Liver (tissue), 9 donors: ENCODE results near the gene FRMD4B. TPM values are rescaled to one million over a fixed set of nuclear protein-coding genes. Genes with fewer than 3 reads are reported as not detected.

Experiments used
- DNase-seq: peaks from one replicate; pipeline ENCODE4 v3.0.0-alpha.2; 2017; ENCODE audit warnings: low spot score
- H3K27ac ChIP-seq, 2 donors: one replicate each; pipeline ENCODE4 v1.7.0; 2013; ENCODE audit warnings: inconsistent platforms in 2 of 2, low read length in 2 of 2, control low read depth in 1 of 2, low read depth in 1 of 2, mild to moderate bottlenecking in 1 of 2
- H3K27me3 ChIP-seq, 4 donors: one replicate each; pipeline versions ENCODE4 v1.6.1 to v1.7.0; 2013; ENCODE audit warnings: low read length in 3 of 4, inconsistent platforms in 1 of 4, mild to moderate bottlenecking in 1 of 4, moderate library complexity in 1 of 4; ENCODE audit not compliant: control insufficient read depth in 4 of 4, insufficient read depth in 4 of 4
- H3K36me3 ChIP-seq, 4 donors: one replicate each; pipeline versions ENCODE4 v1.6.1 to v1.7.0; 2013; ENCODE audit warnings: low read length in 3 of 4, mild to moderate bottlenecking in 3 of 4, low read depth in 1 of 4, moderate library complexity in 1 of 4; ENCODE audit not compliant: control insufficient read depth in 4 of 4, insufficient read depth in 3 of 4
- H3K4me1 ChIP-seq, 4 donors: one replicate each; pipeline versions ENCODE4 v1.6.1 to v1.7.0; 2013; ENCODE audit warnings: low read length in 3 of 4, mild to moderate bottlenecking in 3 of 4, moderate library complexity in 1 of 4; ENCODE audit not compliant: control insufficient read depth in 4 of 4, insufficient read depth in 4 of 4
- H3K4me3 ChIP-seq, 3 donors: one replicate each; pipeline versions ENCODE4 v1.6.1 to v1.7.0; 2013; ENCODE audit warnings: low read length in 3 of 3, control low read depth in 1 of 3, low read depth in 1 of 3, mild to moderate bottlenecking in 1 of 3
- H3K9ac ChIP-seq, 2 donors: one replicate each; pipeline ENCODE4 v1.7.0; 2013; ENCODE audit warnings: low read length in 2 of 2, mild to moderate bottlenecking in 2 of 2, moderate library complexity in 2 of 2, control low read depth in 1 of 2, low read depth in 1 of 2
- H3K9me3 ChIP-seq, 4 donors: one replicate each; pipeline versions ENCODE4 v1.6.1 to v1.7.0; 2013; ENCODE audit warnings: low read length in 3 of 4; ENCODE audit not compliant: control insufficient read depth in 4 of 4
- ATF3 ChIP-seq: IDR thresholded peaks from 2 replicates; pipeline ENCODE4 v1.6.1; 2016; ENCODE audit warnings: antibody characterized with exemption
- EGR1 ChIP-seq, 2 donors: IDR thresholded peaks; 2 replicates each; pipeline ENCODE4 v1.6.1; 2016 to 2018; ENCODE audit warnings: antibody characterized with exemption in 2 of 2, low read depth in 2 of 2
- FOXA1 ChIP-seq: IDR thresholded peaks from 2 replicates; pipeline ENCODE4 v1.6.1; 2016; ENCODE audit warnings: antibody characterized with exemption
- FOXA2 ChIP-seq: IDR thresholded peaks from 2 replicates; pipeline ENCODE4 v1.6.1; 2016; ENCODE audit warnings: antibody characterized with exemption
- GABPA ChIP-seq, 2 donors: IDR thresholded peaks in 1 of 2; conservative IDR thresholded peaks in 1 of 2; 2 replicates each; pipeline ENCODE4 v1.6.1; 2016; ENCODE audit warnings: antibody characterized with exemption in 2 of 2, mild to moderate bottlenecking in 1 of 2, moderate library complexity in 1 of 2
- HNF4G ChIP-seq: IDR thresholded peaks from 2 replicates; pipeline ENCODE4 v1.6.1; 2016; ENCODE audit warnings: antibody characterized with exemption
- JUND ChIP-seq, 2 donors: IDR thresholded peaks; 2 replicates each; pipeline ENCODE4 v1.6.1; 2016; ENCODE audit warnings: antibody characterized with exemption in 2 of 2
- MAX ChIP-seq: IDR thresholded peaks from 2 replicates; pipeline ENCODE4 v1.6.1; 2016; ENCODE audit warnings: antibody characterized with exemption
- NR2F2 ChIP-seq: IDR thresholded peaks from 2 replicates; pipeline ENCODE4 v1.6.1; 2016; ENCODE audit warnings: antibody characterized with exemption
- RAD21 ChIP-seq, 2 donors: IDR thresholded peaks; 2 replicates each; pipeline ENCODE4 v1.6.1; 2016; ENCODE audit warnings: antibody characterized with exemption in 2 of 2, mild to moderate bottlenecking in 2 of 2
- REST ChIP-seq: IDR thresholded peaks from 2 replicates; pipeline ENCODE4 v1.6.1; 2016; ENCODE audit warnings: antibody characterized with exemption, mild to moderate bottlenecking
- RXRA ChIP-seq, 2 donors: IDR thresholded peaks; 2 replicates each; pipeline ENCODE4 v1.6.1; 2017 to 2018; ENCODE audit warnings: antibody characterized with exemption in 2 of 2, mild to moderate bottlenecking in 1 of 2
- SP1 ChIP-seq: IDR thresholded peaks from 2 replicates; pipeline ENCODE4 v1.6.1; 2018; ENCODE audit warnings: antibody characterized with exemption, mild to moderate bottlenecking
- YY1 ChIP-seq: IDR thresholded peaks from 2 replicates; pipeline ENCODE4 v1.6.1; 2016; ENCODE audit warnings: antibody characterized with exemption, mild to moderate bottlenecking
- WGBS: extraction: QIAGEN DNeasy Blood & Tissue Kit; methylation state at CpG from one replicate; pipeline ENCODE4 v1.1.7; 2013; 5-methylcytosine and 5-hydroxymethylcytosine counted together
- polyA plus RNA-seq, 2 donors: library from polyadenylated mRNA; stranded (reverse) in 1 of 2; unstranded in 1 of 2; fragments of 200-250 nt in 1 of 2; fragments of >200 nt in 1 of 2; fragmentation: Nextera tagmentation in 1 of 2; extraction: Ambion mirVana in 1 of 2; gene quantifications; one replicate each; pipeline versions ENCODE4 v1.2.1 to v1.2.3, GENCODE V29; 2013 to 2015
- total RNA-seq, 2 donors: library from RNA; depleted of rRNA; stranded (reverse); fragments of >200 nt; gene quantifications; one replicate each; pipeline ENCODE4 v1.2.3, GENCODE V29; 2014
- donor health status: healthy.
- donor health status: healthy.
- donor health status: healthy.
- donor health status: healthy.
- donor health status: healthy.

The FRMD4B gene
- 10 to 100 TPM; 22.5 to 22.6 TPM for total RNA-seq
- polyA plus RNA-seq = 1 to 10 TPM; 7.3 to 7.6 TPM

- Histone ChIP-seq H3K4me1 (peaks cover 5 to 15% (median 10%) of the 10 kb centered on the region in 4 donors), H3K4me3 (peak within 1 kb of the TSS; percentile 26 to 55 (median 35)), H3K36me3 (no peaks in the 10 kb centered on the region), H3K9ac (no peak within 1 kb of the TSS), H3K9me3 (no peaks in the 10 kb centered on the region), H3K27ac (peak within 1 kb of the TSS; percentile 9 to 57), H3K27me3 (peaks cover 0 to 6% (median 2%) of the 10 kb centered on the region in 4 donors)
- DNase-seq = peak; percentile 40
- WGBS = 1% methylated on average over 65 of the region's 65 CpGs
- TF ChIP-seq RAD21 (IDR thresholded peaks at IDR 0.05) (peak; percentile 16 to 65), FOXA1 (no peak)
Observed at GRCh38 chr3:69385723-69386555, at the start of gene FRMD4B. TSS of gene FRMD4B (minus strand) at chr3:69386088. CDS start at chr3:69385989, 99 bp downstream.

- Histone ChIP-seq H3K4me3 (no peak overlapping the region), H3K36me3 (no peaks in the 10 kb centered on the region), H3K4me1 (no peaks in the 10 kb centered on the region), H3K9me3 (no peaks in the 10 kb centered on the region), H3K9ac (no peak overlapping the region), H3K27ac (no peak overlapping the region), H3K27me3 (peaks cover 0 to 3% (median 0%) of the 10 kb centered on the region in 4 donors)
- no peak for DNase-seq
- 68% methylated on average over 4 of the region's 4 CpGs for whole genome bisulfite sequencing
- TF ChIP-seq NR2F2 (no peak), GABPA (IDR thresholded peaks at IDR 0.05 in 1 of 2, conservative IDR thresholded peaks at IDR 0.05 in 1 of 2) (no peak), EGR1 (IDR thresholded peaks at IDR 0.05; ENCODE audit: low read depth in 2 of 2) (no peak), RAD21 (IDR thresholded peaks at IDR 0.05) (no peak), HNF4G (no peak), RXRA (IDR thresholded peaks at IDR 0.05) (no peak), JUND (IDR thresholded peaks at IDR 0.05) (no peak), FOXA2 (no peak), MAX (no peak), YY1 (no peak), FOXA1 (no peak), SP1 (no peak), ATF3 (no peak), REST (no peak)
Observed at GRCh38 chr3:69433969-69434325, 48.1 kb upstream of the FRMD4B start.
